WTC11 (cell line): Measurements from ENCODE around the gene DEFB113.

ENCODE experiments used
- ATF6 ChIP-seq: sonication (generic); formaldehyde crosslinking; IDR thresholded peaks from 2 replicates; pipeline ENCODE4 v1.8.1; 2023; ENCODE audit warnings: mild to moderate bottlenecking, missing genetic modification reagents
- CTCF ChIP-seq: fragments of 200-600 bp; IDR thresholded peaks from 2 replicates; pipeline ENCODE4 v1.8.0; 2022; ENCODE audit warnings: antibody characterized with exemption
- ELF4 ChIP-seq: sonication (generic); formaldehyde crosslinking; IDR thresholded peaks from 2 replicates; pipeline ENCODE4 v1.8.1; 2022; ENCODE audit warnings: low read depth, mild to moderate bottlenecking, moderate library complexity, missing genetic modification reagents
- JUN ChIP-seq: sonication (generic); formaldehyde crosslinking; IDR thresholded peaks from 2 replicates; pipeline ENCODE4 v1.8.0; 2023; ENCODE audit warnings: mild to moderate bottlenecking, missing genetic modification reagents
- ZNF416 ChIP-seq: fragments of 250-450 bp; sonication (Bioruptor Pico); IDR thresholded peaks from 2 replicates; pipeline ENCODE4 v1.9.0; 2021; ENCODE audit warnings: mild to moderate bottlenecking, inconsistent platforms

GRCh38 chr6:49982046-49982445, 12.6 kb upstream of the DEFB113 start:
- TF ChIP-seq ZNF416 (CRISPR knock-in tag) (no peak), JUN (no peak), ATF6 (CRISPR knock-in tag) (no peak), CTCF (no peak), ELF4 (CRISPR knock-in tag) (no peak)
